IMR-90 (cell line): ENCODE results near the gene GNA15. TPM values are rescaled to one million over a fixed set of nuclear protein-coding genes. Genes with fewer than 3 reads are reported as not detected.

ENCODE experiments used
- ATAC-seq: fragments of 200-7000 bp; cut with Tn5 transposase; 2 replicates; pipeline ENCODE4 v1.9.1; 2020; ENCODE audit warnings: low read depth, mild to moderate bottlenecking, moderate library complexity
- BruUV-seq: library from RNA; stranded (reverse); fragments of 400-500 nt; replicated peaks from 2 replicates; lab custom pipeline; 2021; lab: Mats Ljungman, UMichigan
- CTCF ChIA-PET: fragments of 300-600 bp; formaldehyde crosslinking; extraction: SDS; loops from one replicate; lab custom pipeline; 2021; ENCODE audit warnings: antibody characterized with exemption; lab: Yijun Ruan, JAX
- POLR2A ChIA-PET: fragments of 300-600 bp; sonication (Branson Sonifier 250); formaldehyde crosslinking; loops from one replicate; lab custom pipeline; 2022; ENCODE audit warnings: antibody characterized with exemption; ENCODE audit not compliant: unreplicated experiment; lab: Charles Lee
- DNase-seq: peaks from one replicate; pipeline ENCODE4 v3.0.0; 2013
- H2AFZ ChIP-seq: replicated peaks from 2 replicates; pipeline ENCODE3; 2013; ENCODE audit warnings: low read length, mild to moderate bottlenecking; ENCODE audit not compliant: poor library complexity
- H2AK5ac ChIP-seq: 2 replicates; pipeline ENCODE4 v1.6.1; 2013; ENCODE audit warnings: low read depth, low read length, inconsistent platforms
- H2AK9ac ChIP-seq: replicated peaks from 2 replicates; pipeline ENCODE3; 2013; ENCODE audit warnings: mild to moderate bottlenecking, low read depth, low read length, moderate library complexity; ENCODE audit not compliant: poor library complexity
- H2BK120ac ChIP-seq: 2 replicates; pipeline ENCODE4 v1.6.1; 2013; ENCODE audit warnings: low read depth, low read length, inconsistent platforms
- H2BK15ac ChIP-seq: 3 replicates; pipeline ENCODE4 v1.6.1; 2013; ENCODE audit warnings: low read depth, low read length, inconsistent platforms
- H2BK20ac ChIP-seq: 2 replicates; pipeline ENCODE4 v1.6.1; 2013; ENCODE audit warnings: low read depth, mild to moderate bottlenecking, inconsistent platforms, low read length, moderate library complexity
- H2BK5ac ChIP-seq: 2 replicates; pipeline ENCODE4 v1.6.1; 2013; ENCODE audit warnings: mild to moderate bottlenecking, low read depth, low read length, inconsistent platforms; ENCODE audit not compliant: poor library complexity, severe bottlenecking
- H3K14ac ChIP-seq: replicated peaks from 2 replicates; pipeline ENCODE4 v1.6.1; 2013; ENCODE audit warnings: low read depth, low read length, inconsistent platforms
- H3K18ac ChIP-seq: 2 replicates; pipeline ENCODE4 v1.6.1; 2013; ENCODE audit warnings: low read depth, low read length, control low read depth
- H3K23ac ChIP-seq: 2 replicates; pipeline ENCODE4 v1.6.1; 2013; ENCODE audit warnings: low read depth, low read length, inconsistent platforms
- H3K27ac ChIP-seq: 2 replicates; pipeline ENCODE4 v1.5.1; 2013; ENCODE audit warnings: mild to moderate bottlenecking, control low read depth, low read length; ENCODE audit not compliant: insufficient read depth
- H3K27me3 ChIP-seq: 2 replicates; pipeline ENCODE4 v1.6.1; 2013; ENCODE audit warnings: low read length; ENCODE audit not compliant: control insufficient read depth, insufficient read depth
- H3K36me3 ChIP-seq: 2 replicates; pipeline ENCODE4 v1.6.1; 2013; ENCODE audit warnings: low read length, mixed read lengths; ENCODE audit not compliant: control insufficient read depth, insufficient read depth
- H3K4ac ChIP-seq: 2 replicates; pipeline ENCODE4 v1.6.1; 2013; ENCODE audit warnings: low read depth, low read length, inconsistent platforms
- H3K4me1 ChIP-seq: 2 replicates; pipeline ENCODE4 v1.6.1; 2013; ENCODE audit warnings: low read length, mixed read lengths; ENCODE audit not compliant: control insufficient read depth, insufficient read depth
- H3K4me2 ChIP-seq: 2 replicates; pipeline ENCODE4 v1.6.1; 2013; ENCODE audit warnings: low read depth, mild to moderate bottlenecking, control low read depth, low read length, moderate library complexity
- H3K4me3 ChIP-seq: 2 replicates; pipeline ENCODE4 v1.5.1; 2013; ENCODE audit warnings: low read depth, mild to moderate bottlenecking, control low read depth, low read length, moderate library complexity; ENCODE audit not compliant: insufficient read depth
- H3K56ac ChIP-seq: 2 replicates; pipeline ENCODE4 v1.6.1; 2013; ENCODE audit warnings: low read length, inconsistent platforms; ENCODE audit not compliant: insufficient read depth; ENCODE audit errors: extremely low read depth
- H3K79me1 ChIP-seq, 2 experiments: 2 replicates each; pipeline ENCODE4 v1.6.1; 2013; ENCODE audit warnings: low read length in 2 of 2, inconsistent platforms in 1 of 2, low read depth in 1 of 2
- H3K9ac ChIP-seq: 2 replicates; pipeline ENCODE4 v1.6.1; 2013; ENCODE audit warnings: low read depth, low read length, control low read depth
- H3K9me1 ChIP-seq: 2 replicates; pipeline ENCODE4 v1.6.1; 2013; ENCODE audit warnings: low read length, inconsistent platforms; ENCODE audit not compliant: insufficient read depth
- H3K9me3 ChIP-seq: 2 replicates; pipeline ENCODE4 v1.6.1; 2013; ENCODE audit warnings: low read length; ENCODE audit not compliant: control insufficient read depth, insufficient read depth
- H4K20me1 ChIP-seq: 2 replicates; pipeline ENCODE4 v1.6.1; 2013; ENCODE audit warnings: low read length, inconsistent platforms; ENCODE audit not compliant: insufficient read depth
- H4K5ac ChIP-seq: 2 replicates; pipeline ENCODE4 v1.6.1; 2013; ENCODE audit warnings: mild to moderate bottlenecking, low read depth, low read length, control low read depth
- H4K8ac ChIP-seq, 2 experiments: 2 replicates each; pipeline ENCODE4 v1.6.1; 2013; ENCODE audit warnings: low read depth in 2 of 2, low read length in 2 of 2, control low read depth in 1 of 2, inconsistent platforms in 1 of 2
- H4K91ac ChIP-seq: 2 replicates; pipeline ENCODE4 v1.6.1; 2013; ENCODE audit warnings: low read depth, low read length, inconsistent platforms; ENCODE audit not compliant: insufficient read depth
- BHLHE40 ChIP-seq: fragments of 150-350 bp; IDR thresholded peaks from 2 replicates; pipeline ENCODE4 v1.6.1; 2016; ENCODE audit warnings: mild to moderate bottlenecking, low read depth, low read length
- CHD1 ChIP-seq: IDR thresholded peaks from 2 replicates; pipeline ENCODE4 v1.6.1; 2012; ENCODE audit warnings: low read depth, low read length, improper control_type of control experiment
- CTCF ChIP-seq: conservative IDR thresholded peaks from 2 replicates; pipeline ENCODE4 v1.5.1; 2012; ENCODE audit warnings: mild to moderate bottlenecking, low read depth, low read length, improper control_type of control experiment
- FOS ChIP-seq: fragments of 150-350 bp; IDR thresholded peaks from 2 replicates; pipeline ENCODE4 v1.6.1; 2016; ENCODE audit warnings: low read depth, low read length
- MAZ ChIP-seq: IDR thresholded peaks from 2 replicates; pipeline ENCODE4 v1.6.1; 2012; ENCODE audit warnings: low read depth, mild to moderate bottlenecking, low read length, improper control_type of control experiment, moderate library complexity, borderline replicate concordance
- MXI1 ChIP-seq: IDR thresholded peaks from 2 replicates; pipeline ENCODE4 v1.6.1; 2012; ENCODE audit warnings: low read depth, mild to moderate bottlenecking, low read length, moderate library complexity, borderline replicate concordance
- POLR2A ChIP-seq: IDR thresholded peaks from 2 replicates; pipeline ENCODE4 v1.6.1; 2012; ENCODE audit warnings: mild to moderate bottlenecking, low read depth, low read length
- RAD21 ChIP-seq: IDR thresholded peaks from 2 replicates; pipeline ENCODE4 v1.6.1; 2012; ENCODE audit warnings: low read length, improper control_type of control experiment
- RCOR1 ChIP-seq: IDR thresholded peaks from 2 replicates; pipeline ENCODE4 v1.6.1; 2012; ENCODE audit warnings: mild to moderate bottlenecking, low read length, improper control_type of control experiment; ENCODE audit not compliant: insufficient replicate concordance
- SMC3 ChIP-seq: fragments of 150-350 bp; IDR thresholded peaks from 2 replicates; pipeline ENCODE4 v1.6.1; 2016; ENCODE audit warnings: low read depth, mild to moderate bottlenecking, antibody characterized with exemption, low read length, moderate library complexity
- USF2 ChIP-seq: fragments of 150-350 bp; IDR thresholded peaks from 2 replicates; pipeline ENCODE4 v1.6.1; 2017; ENCODE audit warnings: mild to moderate bottlenecking, antibody characterized with exemption, low read length, low read depth
- WGBS, 2 experiments: methylation state at CpG; one replicate each; pipeline versions ENCODE4 v1.1.5 to v1.1.7; 2013; ENCODE audit warnings: missing lambda C conversion rate in 2 of 2; ENCODE audit not compliant: insufficient read length in 1 of 2; ENCODE audit errors: extremely low coverage in 2 of 2; 5-methylcytosine and 5-hydroxymethylcytosine counted together
- dilution Hi-C: fragments of 300-500 bp; cut with HindIII; formaldehyde crosslinking; loops from one replicate; pipeline ENCODE4 v1.14.3; 2018; ENCODE audit warnings: low sequenced_read_pairs; ENCODE audit not compliant: unreplicated experiment
- in situ Hi-C: fragments of 300-500 bp; cut with MboI; formaldehyde crosslinking; loops from 3 replicates; pipeline ENCODE4 v1.14.3; 2019; ENCODE audit warnings: low sequenced_read_pairs, inconsistent platforms, mixed read lengths
- intact Hi-C: fragments of 100-400 bp; cut with micrococcal nuclease; formaldehyde crosslinking; loops from 2 replicates; pipeline ENCODE4 v1.10.0; 2022
- polyA plus RNA-seq, 3 experiments: library from polyadenylated mRNA; depleted of rRNA; stranded (reverse); fragments of >200 nt; gene quantifications; 2 replicates each; pipeline ENCODE4 v1.2.3, GENCODE V29; 2012; ENCODE audit warnings: low replicate concordance in 1 of 3
- total RNA-seq: library from RNA; depleted of rRNA; stranded (reverse); fragments of >200 nt; gene quantifications from 2 replicates; pipeline ENCODE4 v1.2.3, GENCODE V29; 2012

Gene GNA15
- total and polyA plus RNA-seq, 2 of the 4 experiments (the other 2 are of a cell fraction), result 0.18 TPM; not detected in 1

DNA sequence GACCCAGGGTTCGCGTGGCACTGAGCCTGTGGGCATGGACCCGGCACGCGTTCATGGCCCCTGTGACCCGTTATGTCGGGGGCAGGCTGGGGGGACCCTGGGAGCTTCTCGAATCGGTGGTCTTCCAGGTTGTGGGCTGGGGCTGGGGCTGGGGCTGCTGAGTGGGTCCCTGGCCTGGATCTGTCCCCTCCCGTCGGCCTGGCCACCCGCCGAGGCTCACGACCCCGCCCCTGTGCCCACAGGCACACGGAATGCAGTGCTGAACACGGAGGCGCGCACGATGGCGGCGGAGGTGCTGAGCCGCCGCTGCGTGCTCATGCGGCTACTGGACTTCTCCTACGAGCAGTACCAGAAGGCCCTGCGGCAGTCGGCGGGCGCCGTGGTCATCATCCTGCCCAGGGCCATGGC, 56.4 kb downstream of the GNA15 start:
- Histone ChIP-seq H4K8ac (no peak overlapping the region), H2BK15ac (no peak overlapping the region), H3K79me1 (peaks cover 5 to 57% of the 10 kb centered on the region in 2 experiments; a peak in 2 of 4 replicates), H3K9ac (no peak overlapping the region), H3K4me1 (peaks cover 3% of the 10 kb centered on the region), H2AK5ac (no peak overlapping the region), H3K36me3 (peaks cover 20% of the 10 kb centered on the region), H3K27ac (no peak overlapping the region), H3K27me3 (no peaks in the 10 kb centered on the region), H3K4ac (no peak overlapping the region), H2AK9ac (no peak overlapping the region), H3K9me3 (no peaks in the 10 kb centered on the region), H3K9me1 (no peaks in the 10 kb centered on the region), H3K4me3 (no peak overlapping the region), H4K91ac (no peak overlapping the region), H4K5ac (no peak overlapping the region), H3K4me2 (no peak overlapping the region), H3K18ac (no peak overlapping the region), H2AFZ (no peak overlapping the region), H3K56ac (no peak overlapping the region), H2BK5ac (no peak overlapping the region), H2BK120ac (no peak overlapping the region), H3K23ac (no peak overlapping the region), H3K14ac (no peak overlapping the region), H2BK20ac (no peak overlapping the region), H4K20me1 (peaks cover 46% of the 10 kb centered on the region)
- dilution Hi-C loops, result no loop called here
- in situ Hi-C loops, result no loop called here
- intact Hi-C loops, result no loop called here
- ChIA-PET CTCF (no interaction called here), POLR2A (no interaction called here)
- ATAC-seq (no peak), DNase-seq (no peak)
- 96% methylated on average over 21 of the region's 32 CpGs; no CpG with 5 or more reads in 1 of the 2 experiments for WGBS, 2 experiments
- BruUV-seq, result no TSS peak
- TF ChIP-seq MXI1 (no peak), POLR2A (no peak), MAZ (no peak), CTCF (no peak), RAD21 (no peak), USF2 (no peak), RCOR1 (no peak), SMC3 (no peak), BHLHE40 (no peak), FOS (no peak), CHD1 (no peak)
